GM21786 (cell line): ENCODE results near the gene ARFRP1.
"Not testable (repeated sequence)": the region's sequence is repeated elsewhere in the genome, so short reads cannot be mapped to it uniquely, and the experiment has no call there.

Experiments
- ATAC-seq: cut with Tn5 transposase; IDR thresholded peaks from one replicate; pipeline ENCODE4 v1.9.1; 2021; ENCODE audit not compliant: unreplicated experiment

ARFRP1 gene

GRCh38 chr20:63678667-63679465 lies 28.9 kb downstream of the ARFRP1 start:
- no peak for ATAC-seq

GRCh38 chr20:63678071-63678470 lies 29.7 kb downstream of the ARFRP1 start:
- no peak for ATAC-seq

DNA sequence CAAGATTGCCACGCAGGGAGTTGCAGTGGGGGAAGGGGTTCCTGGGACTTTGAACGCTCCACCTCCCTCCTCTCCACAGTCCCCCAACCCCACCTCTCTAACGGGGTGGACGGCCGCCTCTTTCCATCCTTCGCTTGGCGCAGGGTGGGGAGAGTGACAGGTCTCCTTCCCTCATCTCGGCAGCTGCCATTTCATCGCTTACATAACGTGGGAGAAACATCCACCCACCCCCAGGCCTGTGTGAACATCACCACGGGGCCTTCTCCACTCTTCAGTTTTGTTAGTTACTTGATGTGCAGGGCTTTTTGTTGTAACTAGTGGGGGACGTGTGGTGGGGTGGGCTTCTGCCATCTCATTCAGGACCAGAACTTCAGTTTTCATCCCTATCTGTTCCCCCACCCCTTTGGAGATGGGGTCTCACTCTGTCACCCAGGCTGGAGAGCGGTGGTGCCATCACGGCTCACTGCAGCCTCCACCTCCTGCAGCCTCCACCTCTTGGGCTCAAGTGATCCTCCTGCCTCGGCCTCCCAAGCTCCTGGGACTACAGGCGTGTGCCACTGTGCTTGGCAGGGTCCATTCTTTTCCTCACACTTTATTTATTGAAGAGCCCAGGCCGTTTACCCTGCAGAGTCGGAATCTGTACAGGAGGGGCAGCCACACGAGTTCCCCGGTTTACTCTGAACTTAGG lies 32.0 kb downstream of the ARFRP1 start:
- no peak for ATAC-seq

- no peak for ATAC-seq
Observed at GRCh38 chr20:63673951-63674350, 33.8 kb downstream of the ARFRP1 start.

DNA sequence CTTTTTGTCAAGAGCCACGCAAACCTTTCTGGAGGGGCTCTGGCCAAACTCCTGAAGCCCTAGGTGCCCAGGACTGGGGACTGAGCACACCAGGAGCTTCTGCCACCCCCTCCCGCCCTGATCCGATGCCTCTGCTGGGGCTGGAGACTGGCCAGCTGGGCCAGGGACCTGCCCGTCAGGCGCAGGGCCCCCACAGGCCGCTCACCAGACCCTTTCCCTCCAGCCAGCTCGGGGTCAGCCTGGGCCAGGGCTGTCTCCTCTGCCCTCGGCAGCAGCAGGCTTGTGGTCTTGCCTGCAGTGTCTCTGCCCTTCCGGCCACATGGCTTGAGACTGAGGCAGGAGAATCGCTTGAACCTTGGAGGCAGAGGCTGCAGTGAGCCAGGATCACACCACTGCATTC lies 35.1 kb downstream of the ARFRP1 start:
- ATAC-seq: no peak

DNA sequence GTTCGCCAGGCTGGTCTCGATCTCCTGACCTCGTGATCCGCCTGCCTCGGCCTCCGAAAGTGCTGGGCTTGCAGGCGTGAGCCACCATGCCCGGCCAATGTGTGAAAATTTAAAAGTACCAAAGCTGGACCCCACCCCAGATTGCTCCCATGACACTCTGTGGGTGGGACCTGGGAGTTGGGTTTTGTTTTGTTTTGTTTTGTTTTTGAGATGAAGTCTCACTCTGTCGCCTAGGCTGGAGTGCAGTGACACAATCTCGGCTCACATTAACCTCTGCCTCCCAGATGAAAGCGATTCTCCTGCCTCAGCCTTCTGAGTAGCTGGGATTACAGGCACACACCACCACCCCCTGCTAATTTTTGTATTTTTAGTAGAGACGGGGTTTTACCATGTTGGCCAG lies 36.1 kb downstream of the ARFRP1 start:
- ATAC-seq: not testable (repeated sequence)

DNA sequence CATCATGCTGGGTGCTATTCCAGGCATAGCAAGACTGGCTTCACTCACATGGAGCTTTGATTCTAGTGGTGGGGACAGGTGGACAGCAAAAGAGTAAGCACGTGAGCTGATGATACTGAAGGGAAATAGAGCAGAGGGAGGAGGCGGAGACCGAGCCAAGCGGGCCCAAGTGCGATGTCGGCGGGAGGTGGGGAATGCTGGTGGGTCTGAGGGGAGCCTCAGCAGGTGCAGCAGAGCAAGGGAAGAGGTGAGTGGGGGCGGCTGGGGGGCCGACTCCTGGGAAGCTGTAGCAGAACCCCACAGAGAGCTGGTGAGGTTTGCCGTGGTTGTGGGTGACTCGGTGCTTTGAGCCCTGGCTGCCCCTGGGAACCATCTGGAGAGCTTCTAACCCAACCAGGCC lies 39.4 kb downstream of the ARFRP1 start:
- no peak for ATAC-seq

DNA sequence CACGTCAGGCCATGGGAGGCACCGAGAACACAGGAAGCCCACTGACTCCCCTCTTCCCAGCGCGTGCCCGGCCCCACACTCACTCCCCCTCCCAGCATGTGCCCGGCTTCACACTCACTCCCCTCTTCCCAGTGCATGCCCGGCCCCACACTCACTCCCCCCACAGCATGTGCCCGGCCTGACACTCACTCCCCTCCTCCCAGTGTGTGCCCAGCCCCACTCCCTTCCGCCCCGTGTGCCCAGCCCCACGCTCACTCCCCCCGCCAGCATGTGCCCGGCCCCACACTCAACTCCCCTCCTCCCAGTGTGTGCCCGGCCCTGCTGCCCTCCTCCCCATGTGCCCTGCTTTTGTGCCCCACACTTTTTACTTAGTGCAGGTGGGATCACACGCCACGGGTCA lies 39.9 kb downstream of the ARFRP1 start:
- no peak for ATAC-seq

DNA sequence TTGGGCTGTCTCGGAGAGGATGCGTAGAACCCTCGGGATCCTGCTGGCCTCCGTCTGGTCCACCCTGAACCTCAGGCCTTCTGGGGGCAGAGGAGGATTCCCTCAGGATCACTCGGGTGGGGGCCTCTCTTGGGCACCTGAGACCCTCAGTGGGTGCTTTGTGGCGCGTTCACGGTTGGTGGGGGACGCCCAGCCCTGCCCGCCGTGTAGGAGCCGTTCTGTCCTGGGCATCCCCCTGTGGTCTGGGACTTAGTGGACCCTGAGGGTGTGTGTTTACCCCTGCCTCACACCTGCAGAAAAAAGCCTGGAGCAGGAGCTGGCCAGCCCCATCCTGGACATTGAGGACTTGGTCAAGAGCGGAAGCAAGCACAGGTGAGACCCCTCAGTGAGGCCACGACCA lies 42.1 kb downstream of the ARFRP1 start:
- ATAC-seq: no peak

- no peak for ATAC-seq
Observed at GRCh38 chr20:63664861-63665594, 42.7 kb downstream of the ARFRP1 start.

DNA sequence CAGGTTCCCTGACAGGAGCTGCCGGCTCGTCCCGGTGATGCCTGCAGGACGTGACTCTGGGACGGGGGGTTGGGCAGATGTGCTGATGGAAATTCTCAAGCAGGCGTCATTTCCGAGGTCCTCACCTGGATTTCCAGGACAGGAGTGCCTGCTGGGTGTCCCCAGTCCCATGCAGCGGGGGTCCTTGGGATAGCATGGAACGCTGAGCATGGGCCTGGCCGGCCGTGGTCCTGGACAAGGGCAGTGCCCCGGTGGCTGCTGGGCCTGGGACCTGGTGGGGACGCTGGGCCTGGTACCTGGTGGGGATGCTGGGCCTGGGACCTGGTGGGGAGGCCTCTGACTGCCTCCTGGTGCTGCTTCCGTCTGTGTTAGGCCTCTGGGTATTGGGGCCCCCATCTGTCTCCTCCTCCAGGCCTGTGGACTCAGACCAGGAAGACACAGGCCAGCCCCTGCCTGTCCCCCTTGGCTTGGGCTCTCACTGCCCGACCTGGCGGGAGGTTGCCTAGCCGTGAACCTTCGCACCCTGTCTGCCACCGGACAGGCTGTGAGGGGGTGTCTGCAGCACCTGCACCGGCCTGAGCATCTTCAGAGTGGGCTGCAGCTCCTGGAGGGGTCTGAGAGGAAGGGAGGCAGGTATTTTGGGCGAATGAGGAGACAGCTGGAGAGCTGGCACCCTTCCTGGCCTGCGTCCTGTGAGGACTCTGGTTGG lies 43.5 kb downstream of the ARFRP1 start:
- no peak for ATAC-seq

DNA sequence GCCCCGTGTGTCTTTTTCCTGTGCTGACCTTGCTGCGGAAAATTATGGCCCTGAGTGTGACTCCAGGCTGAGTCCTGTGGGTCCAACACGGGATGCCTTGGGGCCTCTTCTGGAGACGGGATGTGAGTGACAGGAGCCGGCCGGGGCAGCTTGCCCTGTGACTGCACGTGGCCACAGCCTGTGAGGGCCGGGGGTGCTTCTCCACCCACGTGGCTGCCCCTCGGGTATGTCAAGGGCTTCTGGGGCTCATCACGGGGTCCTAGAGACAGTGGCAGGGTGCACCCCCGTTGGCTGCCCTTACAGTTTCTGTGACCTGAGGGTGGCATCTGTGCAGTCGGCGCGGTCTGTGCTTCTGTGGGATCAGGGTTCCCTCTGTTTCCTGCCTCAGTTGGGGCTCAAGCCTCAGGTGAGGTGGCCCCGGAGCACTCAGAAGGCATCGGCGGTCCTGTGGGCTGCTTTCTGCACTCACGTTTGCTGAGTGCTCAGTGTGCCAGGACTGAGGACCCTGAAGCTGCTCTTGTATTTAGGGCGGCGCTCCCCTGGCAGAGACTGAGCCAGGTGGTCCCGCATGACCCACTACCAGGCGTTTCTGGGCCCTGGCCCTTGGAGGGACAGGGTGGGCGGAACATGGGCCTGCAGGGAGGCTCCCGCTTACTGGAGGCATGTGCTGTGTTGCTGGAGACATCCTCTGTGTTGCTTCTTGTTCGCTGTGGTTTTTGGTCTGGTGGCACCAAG lies 44.3 kb downstream of the ARFRP1 start:
- ATAC-seq: no peak

DNA sequence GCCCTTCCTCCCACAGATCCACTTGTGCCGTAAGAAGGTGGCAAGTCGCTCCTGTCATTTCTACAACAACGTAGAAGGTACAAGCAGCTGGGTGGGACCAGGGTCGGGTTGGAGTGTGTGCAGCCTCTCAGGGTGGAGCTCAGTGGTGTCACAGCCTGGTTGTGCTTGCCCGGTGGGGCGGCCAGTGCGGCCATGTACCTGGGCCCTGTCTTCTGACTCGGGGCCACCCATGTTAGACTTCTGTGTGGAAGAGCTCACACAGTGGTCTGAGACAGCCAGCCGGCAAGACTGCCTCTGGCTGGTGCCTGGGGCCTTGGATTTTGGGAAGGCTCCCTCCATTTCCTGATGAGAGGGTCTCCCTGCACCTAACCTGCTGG lies 45.0 kb downstream of the ARFRP1 start:
- ATAC-seq: no peak

GRCh38 chr20:63661959-63662812 lies 45.6 kb downstream of the ARFRP1 start:
- no peak for ATAC-seq

DNA sequence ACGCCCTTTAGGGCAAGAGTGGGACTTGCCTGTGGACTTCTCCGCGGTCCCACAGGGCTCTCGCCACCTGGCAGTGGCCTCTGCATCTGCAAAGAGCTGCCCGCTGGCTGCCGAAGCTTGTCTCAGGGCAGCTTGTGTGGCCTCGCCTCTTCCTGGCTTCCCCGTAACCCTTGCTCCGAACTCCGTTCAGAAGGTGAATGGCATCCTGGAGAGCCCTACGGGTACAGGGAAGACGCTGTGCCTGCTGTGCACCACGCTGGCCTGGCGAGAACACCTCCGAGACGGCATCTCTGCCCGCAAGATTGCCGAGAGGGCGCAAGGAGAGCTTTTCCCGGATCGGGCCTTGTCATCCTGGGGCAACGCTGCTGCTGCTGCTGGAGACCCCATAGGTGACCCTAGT lies 46.7 kb downstream of the ARFRP1 start:
- no peak for ATAC-seq

DNA sequence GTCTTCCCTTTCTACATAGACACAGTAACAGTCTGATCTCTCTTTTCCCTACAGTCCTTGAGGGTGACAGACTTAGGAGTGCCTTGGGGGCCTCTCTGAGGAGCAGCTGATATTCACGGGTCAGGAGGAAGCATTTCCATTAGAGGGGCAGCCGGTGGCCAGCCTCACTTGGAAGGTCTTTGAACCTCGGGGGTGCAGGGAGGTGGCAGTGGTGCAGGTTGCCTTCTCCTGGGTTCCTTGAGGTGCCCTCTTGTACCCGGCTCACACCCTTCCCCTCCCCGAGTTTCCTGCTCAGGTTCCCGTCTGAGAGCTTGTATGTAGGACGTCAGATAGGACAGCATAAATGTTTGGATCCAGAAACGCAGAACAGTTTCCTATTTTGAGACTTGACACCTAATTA lies 47.2 kb downstream of the ARFRP1 start:
- ATAC-seq: no peak

GRCh38 chr20:63660174-63660573 lies 47.6 kb downstream of the ARFRP1 start:
- not testable (repeated sequence) for ATAC-seq

DNA sequence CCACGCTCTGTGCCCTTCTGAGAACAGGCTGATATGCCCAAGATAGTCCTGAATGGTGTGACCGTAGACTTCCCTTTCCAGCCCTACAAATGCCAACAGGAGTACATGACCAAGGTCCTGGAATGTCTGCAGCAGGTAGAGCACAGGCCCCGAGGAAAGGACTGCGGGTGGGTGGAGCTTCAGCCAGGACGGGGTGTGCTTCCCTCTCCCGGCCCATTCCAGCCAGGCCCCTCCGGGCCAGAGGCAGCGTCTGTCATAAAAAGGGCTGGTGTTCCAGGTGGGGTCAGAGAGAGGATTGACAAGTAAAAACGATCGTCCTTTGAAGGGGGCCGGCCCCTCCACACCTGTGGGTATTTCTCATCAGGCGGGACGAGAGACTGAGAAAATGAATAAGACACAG lies 48.4 kb downstream of the ARFRP1 start:
- no peak for ATAC-seq

DNA sequence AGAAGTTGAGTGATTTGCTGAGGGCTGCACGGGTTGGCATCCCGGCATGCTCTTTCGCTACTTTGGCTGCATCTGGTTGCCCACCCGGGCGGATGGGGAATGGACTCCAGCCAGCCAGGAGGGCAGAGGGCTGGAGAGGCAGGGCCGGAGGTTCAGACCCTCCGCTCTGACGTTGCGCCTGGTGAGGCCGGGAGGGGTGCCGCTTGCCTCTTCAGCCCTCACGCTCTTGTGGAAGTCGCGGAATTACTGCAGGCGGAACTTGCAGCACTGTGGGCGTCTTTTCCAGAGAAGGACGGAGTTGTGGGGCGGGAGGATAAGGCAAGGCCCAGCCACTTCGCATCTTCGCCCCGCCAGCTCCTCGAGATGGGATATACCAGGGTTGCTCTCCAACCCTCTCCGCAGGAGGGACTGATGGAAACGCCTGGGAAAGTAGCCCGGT lies 49.0 kb downstream of the ARFRP1 start:
- peak; percentile 19 for ATAC-seq
